Measurements from ENCODE around the gene LSM8.

Gene LSM8

DNA sequence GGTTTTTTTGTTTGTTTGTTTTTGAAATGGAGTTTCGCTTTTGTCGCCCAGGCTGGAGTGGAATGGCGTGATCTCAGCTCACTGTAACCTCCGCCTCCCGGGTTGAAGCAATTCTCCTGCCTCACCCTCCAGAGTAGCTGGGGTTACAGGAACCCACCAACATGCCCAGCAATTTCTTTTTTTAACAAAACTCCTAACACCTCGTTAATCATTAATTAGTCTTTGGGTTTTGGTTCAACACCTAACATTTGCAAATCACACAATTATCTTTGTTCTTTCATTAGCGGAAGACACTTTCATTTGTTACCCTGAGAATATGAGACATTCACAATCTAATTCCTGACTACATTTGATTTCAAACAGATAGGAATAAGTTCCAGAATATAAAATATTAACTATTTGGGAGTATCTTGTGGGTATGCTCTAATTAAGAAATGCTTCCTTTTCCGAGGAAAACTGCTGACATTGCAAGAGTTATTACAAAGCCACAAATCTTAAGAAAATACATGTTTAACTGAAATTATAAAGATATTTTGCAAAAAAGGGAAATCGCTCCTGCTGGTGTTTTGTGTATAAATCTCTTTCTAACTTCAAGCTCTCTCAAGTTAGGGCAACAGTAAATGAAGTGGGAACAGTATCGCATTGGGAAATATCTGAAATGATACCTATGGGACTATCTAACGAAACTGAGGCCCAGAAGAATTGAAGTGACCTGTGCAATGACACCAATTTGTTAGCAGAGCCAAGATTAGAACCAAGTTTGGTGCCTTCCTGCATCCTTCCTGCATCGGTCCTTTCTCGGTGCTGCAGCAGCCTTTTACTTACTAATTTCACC is 1.2 kb upstream of the LSM8 start:
- no peak for DNase-seq (ENCODE audit: low read depth)
- peak overlapping the region; percentile 77 for H3K4me3 ChIP-seq (ENCODE audit: low read length)
- TF ChIP-seq, protein P1, sequence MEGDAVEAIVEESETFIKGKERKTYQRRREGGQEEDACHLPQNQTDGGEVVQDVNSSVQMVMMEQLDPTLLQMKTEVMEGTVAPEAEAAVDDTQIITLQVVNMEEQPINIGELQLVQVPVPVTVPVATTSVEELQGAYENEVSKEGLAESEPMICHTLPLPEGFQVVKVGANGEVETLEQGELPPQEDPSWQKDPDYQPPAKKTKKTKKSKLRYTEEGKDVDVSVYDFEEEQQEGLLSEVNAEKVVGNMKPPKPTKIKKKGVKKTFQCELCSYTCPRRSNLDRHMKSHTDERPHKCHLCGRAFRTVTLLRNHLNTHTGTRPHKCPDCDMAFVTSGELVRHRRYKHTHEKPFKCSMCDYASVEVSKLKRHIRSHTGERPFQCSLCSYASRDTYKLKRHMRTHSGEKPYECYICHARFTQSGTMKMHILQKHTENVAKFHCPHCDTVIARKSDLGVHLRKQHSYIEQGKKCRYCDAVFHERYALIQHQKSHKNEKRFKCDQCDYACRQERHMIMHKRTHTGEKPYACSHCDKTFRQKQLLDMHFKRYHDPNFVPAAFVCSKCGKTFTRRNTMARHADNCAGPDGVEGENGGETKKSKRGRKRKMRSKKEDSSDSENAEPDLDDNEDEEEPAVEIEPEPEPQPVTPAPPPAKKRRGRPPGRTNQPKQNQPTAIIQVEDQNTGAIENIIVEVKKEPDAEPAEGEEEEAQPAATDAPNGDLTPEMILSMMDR (conservative IDR thresholded peaks at IDR 0.05; ENCODE audit: low read length): no peak

DNA sequence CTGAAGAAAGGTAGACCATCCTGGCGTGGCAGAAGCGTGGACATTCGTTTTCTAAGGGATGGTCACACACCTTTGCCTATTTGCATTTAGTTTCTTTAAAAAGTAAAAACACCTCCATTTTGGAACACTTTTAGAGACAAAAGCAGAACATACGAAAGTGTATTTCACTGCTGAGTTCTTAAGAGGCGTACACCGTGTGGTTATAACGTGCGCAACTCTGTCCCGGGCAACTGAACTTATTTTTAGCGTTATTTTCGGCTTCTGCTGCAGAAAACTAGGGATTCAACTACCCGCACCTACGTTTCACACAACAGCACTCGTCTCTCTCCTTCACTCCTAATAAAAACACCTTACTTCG is 557 bp upstream of the LSM8 start:
- peak; percentile 16 for DNase-seq (ENCODE audit: low read depth)
- TF ChIP-seq, protein P1 (conservative IDR thresholded peaks at IDR 0.05; ENCODE audit: low read length): no peak
- H3K4me3 ChIP-seq (ENCODE audit: low read length): peak overlapping the region; percentile 77

DNA sequence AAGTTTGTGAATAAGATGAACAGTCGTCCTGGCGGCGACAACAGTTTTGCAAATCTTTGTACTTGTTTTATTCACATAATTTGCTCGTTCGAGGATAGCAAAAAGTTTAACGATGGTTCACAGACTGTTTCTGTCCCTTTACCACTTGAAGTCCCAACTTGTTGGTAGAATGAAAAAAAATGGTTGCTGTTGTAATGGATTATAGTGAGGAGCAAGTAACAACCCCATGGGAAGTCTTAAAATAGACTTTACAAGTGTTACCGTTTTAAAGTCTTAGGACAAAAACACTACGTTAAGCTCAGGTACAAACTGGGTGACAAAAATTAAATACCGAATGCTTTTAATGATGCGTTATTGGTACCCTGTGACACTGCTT is 589 bp downstream of the LSM8 start:
- DNase-seq (ENCODE audit: low read depth): no peak
- TF ChIP-seq, protein P1 (conservative IDR thresholded peaks at IDR 0.05; ENCODE audit: low read length): 0 out of 2 replicates have a peak, but pooled peaks have one; percentile 2
- H3K4me3 ChIP-seq (ENCODE audit: low read length): peak overlapping the region; percentile 77

DNA sequence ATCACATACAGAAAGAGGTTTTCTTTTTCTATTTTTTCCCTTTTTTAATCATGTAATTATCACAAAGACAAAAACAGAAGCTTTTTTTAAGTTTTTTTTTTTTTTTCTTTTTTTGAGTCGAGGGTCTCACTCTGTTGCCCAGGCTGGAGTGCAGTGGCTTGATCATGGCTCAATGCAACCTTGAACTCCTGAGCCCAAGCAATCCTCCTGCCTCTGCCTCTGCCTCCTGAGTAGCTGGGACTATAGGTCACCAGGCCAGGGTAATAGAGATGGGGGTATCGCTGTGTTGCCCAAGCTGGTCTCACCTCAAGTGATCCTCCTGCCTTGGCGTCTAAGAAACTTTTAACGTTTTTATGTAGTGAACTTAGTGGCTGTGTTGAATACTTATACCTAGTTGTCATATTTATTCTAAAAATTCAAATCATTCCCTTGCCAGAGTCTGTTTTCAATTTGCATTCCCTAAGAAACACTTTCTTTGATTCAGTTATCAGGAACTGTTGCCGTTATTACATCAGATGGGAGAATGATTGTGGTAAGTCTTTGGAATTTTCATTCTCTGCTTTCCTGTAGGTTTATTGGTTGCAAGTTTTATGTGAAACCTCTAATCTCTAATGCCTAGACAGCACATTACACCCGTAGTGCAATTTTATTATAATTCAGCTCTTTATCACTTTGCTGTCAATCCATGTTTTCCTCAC is 1.3 kb downstream of the LSM8 start:
- H3K4me3 ChIP-seq (ENCODE audit: low read length): peak overlapping the region; percentile 77
- TF ChIP-seq, protein P1 (conservative IDR thresholded peaks at IDR 0.05; ENCODE audit: low read length): no peak
- peak; percentile 80 for DNase-seq (ENCODE audit: low read depth)

DNA sequence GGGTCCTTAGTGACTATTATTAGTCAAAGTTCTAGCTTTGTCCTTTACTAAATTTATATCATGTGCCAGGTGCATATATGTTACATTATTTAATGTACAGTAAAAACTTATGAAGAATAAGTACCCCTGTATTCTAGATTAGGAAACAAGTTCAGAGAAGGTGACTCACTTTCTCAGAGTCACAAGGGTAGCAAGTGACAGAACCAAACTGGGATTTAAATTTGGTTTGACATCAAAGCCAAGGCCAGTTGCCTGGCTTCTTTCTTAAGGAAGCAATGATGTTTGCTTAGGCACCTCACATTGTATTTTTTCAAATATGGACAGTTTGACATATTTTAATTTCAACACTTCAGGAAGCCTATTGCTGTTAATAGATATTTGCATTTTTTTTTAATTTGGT is 2.5 kb downstream of the LSM8 start:
- no peak for DNase-seq (ENCODE audit: low read depth)
- TF ChIP-seq, protein P1 (conservative IDR thresholded peaks at IDR 0.05; ENCODE audit: low read length): no peak
- no peak overlapping the region for H3K4me3 ChIP-seq (ENCODE audit: low read length)

DNA sequence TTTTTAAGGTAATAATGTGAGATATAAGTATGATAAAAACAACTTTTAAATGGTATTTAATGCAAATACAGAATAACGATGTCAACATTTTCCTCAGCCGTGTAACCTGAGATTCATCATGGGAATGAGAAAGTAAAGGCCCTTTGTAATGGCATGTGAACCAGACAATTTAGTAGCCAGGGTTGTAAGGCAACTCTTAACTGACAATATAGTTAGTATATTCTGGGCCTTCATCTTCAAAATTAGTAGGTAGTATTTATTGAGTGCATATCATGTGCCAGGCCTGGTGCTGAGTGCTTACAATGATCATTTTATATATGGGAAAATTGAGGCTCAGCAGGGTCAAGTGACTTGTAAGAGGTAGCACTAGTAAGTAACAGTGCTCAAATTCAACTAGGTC is 10.6 kb downstream of the LSM8 start:
- H3K4me3 ChIP-seq (ENCODE audit: low read length): no peak overlapping the region
- TF ChIP-seq, protein P1 (conservative IDR thresholded peaks at IDR 0.05; ENCODE audit: low read length): no peak
- DNase-seq (ENCODE audit: low read depth): no peak
